ENCODE data around the gene SYT1.

SYT1 gene

DNA sequence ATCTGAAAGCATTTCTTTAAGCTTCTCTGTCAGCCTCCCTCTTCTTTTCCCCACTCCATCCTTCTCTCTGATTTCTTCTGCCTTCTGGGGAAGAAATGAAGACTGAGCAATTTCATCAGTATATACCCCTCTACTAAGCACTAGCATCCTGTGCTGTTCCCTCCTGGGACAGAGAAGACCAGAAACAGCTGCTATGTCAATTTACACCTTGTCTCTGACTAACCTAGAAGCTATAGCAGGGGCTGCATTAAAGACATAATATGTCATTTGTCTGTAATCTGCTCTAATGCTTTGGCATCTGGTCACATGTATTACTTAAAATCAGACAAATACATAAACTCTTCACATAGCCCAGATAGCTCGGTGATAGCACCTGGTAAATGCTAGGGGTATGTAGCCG, 529.3 kb downstream of the SYT1 start:
- no peak for TF ChIP-seq TAF1 (IDR thresholded peaks at IDR 0.05; ENCODE audit: borderline replicate concordance, insufficient read depth, low read length)

DNA sequence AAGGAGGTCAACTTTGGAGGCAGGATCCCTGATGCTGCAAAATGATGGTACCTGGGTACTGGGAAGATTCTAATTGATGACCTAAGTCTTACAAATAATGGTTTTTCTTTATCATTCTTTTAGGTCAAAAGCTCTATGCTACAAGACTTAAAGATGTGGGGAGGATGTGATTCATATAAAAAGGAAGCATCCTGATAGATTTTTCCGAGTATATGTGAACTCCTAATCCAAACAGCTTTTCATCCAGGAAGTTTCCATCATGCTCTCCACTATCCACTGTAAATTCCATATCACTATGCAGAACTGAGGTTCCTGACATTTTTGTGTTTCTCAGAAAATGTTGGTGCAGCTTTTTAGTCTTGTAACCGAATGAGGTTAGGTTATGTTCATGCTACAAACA, 533.0 kb downstream of the SYT1 start:
- TF ChIP-seq POLR2AphosphoS5 (IDR thresholded peaks at IDR 0.05; ENCODE audit: low read depth, low read length) (no peak), TAF1 (IDR thresholded peaks at IDR 0.05; ENCODE audit: borderline replicate concordance, insufficient read depth, low read length) (no peak), SIN3A (IDR thresholded peaks at IDR 0.05; ENCODE audit: borderline replicate concordance, insufficient read depth, low read length) (no peak), FOXP2 (optimal IDR thresholded peaks at IDR 0.05; ENCODE audit: borderline replicate concordance, extremely low read depth, extremely low read length, insufficient read depth) (no peak)
- TF ChIP-seq, protein P1, sequence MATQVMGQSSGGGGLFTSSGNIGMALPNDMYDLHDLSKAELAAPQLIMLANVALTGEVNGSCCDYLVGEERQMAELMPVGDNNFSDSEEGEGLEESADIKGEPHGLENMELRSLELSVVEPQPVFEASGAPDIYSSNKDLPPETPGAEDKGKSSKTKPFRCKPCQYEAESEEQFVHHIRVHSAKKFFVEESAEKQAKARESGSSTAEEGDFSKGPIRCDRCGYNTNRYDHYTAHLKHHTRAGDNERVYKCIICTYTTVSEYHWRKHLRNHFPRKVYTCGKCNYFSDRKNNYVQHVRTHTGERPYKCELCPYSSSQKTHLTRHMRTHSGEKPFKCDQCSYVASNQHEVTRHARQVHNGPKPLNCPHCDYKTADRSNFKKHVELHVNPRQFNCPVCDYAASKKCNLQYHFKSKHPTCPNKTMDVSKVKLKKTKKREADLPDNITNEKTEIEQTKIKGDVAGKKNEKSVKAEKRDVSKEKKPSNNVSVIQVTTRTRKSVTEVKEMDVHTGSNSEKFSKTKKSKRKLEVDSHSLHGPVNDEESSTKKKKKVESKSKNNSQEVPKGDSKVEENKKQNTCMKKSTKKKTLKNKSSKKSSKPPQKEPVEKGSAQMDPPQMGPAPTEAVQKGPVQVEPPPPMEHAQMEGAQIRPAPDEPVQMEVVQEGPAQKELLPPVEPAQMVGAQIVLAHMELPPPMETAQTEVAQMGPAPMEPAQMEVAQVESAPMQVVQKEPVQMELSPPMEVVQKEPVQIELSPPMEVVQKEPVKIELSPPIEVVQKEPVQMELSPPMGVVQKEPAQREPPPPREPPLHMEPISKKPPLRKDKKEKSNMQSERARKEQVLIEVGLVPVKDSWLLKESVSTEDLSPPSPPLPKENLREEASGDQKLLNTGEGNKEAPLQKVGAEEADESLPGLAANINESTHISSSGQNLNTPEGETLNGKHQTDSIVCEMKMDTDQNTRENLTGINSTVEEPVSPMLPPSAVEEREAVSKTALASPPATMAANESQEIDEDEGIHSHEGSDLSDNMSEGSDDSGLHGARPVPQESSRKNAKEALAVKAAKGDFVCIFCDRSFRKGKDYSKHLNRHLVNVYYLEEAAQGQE (IDR thresholded peaks at IDR 0.05; ENCODE audit: insufficient read depth in 1 of 2, low read depth in 2 of 2, low read length in 2 of 2) = no peak

DNA sequence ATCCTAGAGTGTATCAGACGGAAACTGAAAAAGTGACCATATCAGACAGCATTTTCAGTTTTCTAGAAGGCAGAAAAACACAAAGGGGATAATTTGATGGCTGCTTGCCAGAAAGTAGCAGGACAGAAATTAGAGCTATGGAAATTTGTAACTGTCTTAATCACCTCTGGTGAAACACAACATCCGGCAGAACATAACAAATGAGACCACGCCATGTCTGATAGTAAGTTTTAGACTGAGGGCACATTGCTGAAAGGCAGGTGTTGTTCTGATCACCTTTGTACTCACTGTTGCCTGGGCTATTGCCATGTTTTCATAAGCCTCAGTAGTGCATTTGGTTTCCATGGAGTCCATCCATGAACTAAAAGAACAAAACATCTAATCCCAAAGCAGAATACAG, 535.9 kb downstream of the SYT1 start:
- TF ChIP-seq, protein P1 (IDR thresholded peaks at IDR 0.05; ENCODE audit: insufficient read depth in 1 of 2, low read depth in 2 of 2, low read length in 2 of 2) = no peak
- no peak for TF ChIP-seq POLR2AphosphoS5 (IDR thresholded peaks at IDR 0.05; ENCODE audit: low read depth, low read length)
- TF ChIP-seq FOXP2 (optimal IDR thresholded peaks at IDR 0.05; ENCODE audit: borderline replicate concordance, extremely low read depth, extremely low read length, insufficient read depth) = no peak
- no peak for TF ChIP-seq TAF1 (IDR thresholded peaks at IDR 0.05; ENCODE audit: borderline replicate concordance, insufficient read depth, low read length)
- TF ChIP-seq SIN3A (IDR thresholded peaks at IDR 0.05; ENCODE audit: borderline replicate concordance, insufficient read depth, low read length) = no peak

DNA sequence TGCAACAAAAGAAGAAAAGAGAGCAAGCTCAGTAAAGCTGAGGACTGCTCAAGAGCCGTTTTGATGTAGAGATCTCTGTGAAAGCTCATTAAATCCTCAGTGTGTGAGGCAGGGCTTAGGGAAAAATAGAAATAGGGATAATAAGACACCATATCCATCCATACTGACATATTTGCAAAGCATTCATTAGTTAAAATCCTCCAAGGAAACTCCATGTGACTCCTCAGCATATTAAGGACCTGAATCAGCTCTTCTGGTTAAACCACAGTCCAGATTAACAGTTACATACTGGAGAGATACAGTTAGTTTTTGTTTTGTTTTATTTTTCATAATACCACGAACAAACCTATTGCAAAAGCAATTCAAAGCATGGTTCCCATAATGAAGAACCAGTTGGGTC, 538.0 kb downstream of the SYT1 start:
- no peak for TF ChIP-seq POLR2AphosphoS5 (IDR thresholded peaks at IDR 0.05; ENCODE audit: low read depth, low read length)
- TF ChIP-seq, protein P1 (IDR thresholded peaks at IDR 0.05; ENCODE audit: insufficient read depth in 1 of 2, low read depth in 2 of 2, low read length in 2 of 2) = no peak

DNA sequence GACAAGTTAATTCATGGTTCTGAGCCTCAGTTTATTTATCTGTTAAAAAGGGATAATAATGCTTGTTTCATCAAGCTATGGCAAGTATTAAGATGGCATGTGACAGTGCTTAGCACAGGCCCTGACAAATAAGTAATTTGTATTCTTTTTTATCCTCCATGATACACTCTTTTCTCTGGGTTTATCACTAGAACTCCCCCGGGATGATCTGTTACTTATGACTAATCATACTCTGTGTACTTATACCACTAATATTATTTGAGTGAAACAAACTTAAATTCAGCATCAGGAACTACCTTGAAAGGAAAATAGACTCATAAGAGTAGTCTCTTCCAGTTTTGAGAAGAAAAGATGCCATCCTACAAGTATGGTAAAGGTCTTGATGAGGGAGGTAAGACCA, 542.4 kb downstream of the SYT1 start:
- TF ChIP-seq POLR2AphosphoS5 (IDR thresholded peaks at IDR 0.05; ENCODE audit: low read depth, low read length) (no peak), SIN3A (IDR thresholded peaks at IDR 0.05; ENCODE audit: borderline replicate concordance, insufficient read depth, low read length) (no peak), FOXP2 (optimal IDR thresholded peaks at IDR 0.05; ENCODE audit: borderline replicate concordance, extremely low read depth, extremely low read length, insufficient read depth) (no peak), TAF1 (IDR thresholded peaks at IDR 0.05; ENCODE audit: borderline replicate concordance, insufficient read depth, low read length) (no peak)
- TF ChIP-seq, protein P1 (IDR thresholded peaks at IDR 0.05; ENCODE audit: insufficient read depth in 1 of 2, low read depth in 2 of 2, low read length in 2 of 2) = no peak
